SK-N-MC (cell line): ENCODE measurements around the gene IPO9.

Source experiments
- EZH2 ChIP-seq: fragments of 200-600 bp; sonication (generic); IDR thresholded peaks from one replicate; pipeline ENCODE4 v1.6.1; 2017; ENCODE audit warnings: antibody characterized with exemption
- FOXP2 ChIP-seq: optimal IDR thresholded peaks from 2 replicates; pipeline ENCODE3; 2011; ENCODE audit warnings: mild to moderate bottlenecking, moderate library complexity; ENCODE audit not compliant: insufficient read depth; ENCODE audit errors: extremely low read length, control extremely low read depth
- POLR2AphosphoS5 ChIP-seq: IDR thresholded peaks from 2 replicates; pipeline ENCODE4 v1.6.1; 2012; ENCODE audit warnings: mild to moderate bottlenecking, low read depth, low read length, borderline replicate concordance

DNA sequence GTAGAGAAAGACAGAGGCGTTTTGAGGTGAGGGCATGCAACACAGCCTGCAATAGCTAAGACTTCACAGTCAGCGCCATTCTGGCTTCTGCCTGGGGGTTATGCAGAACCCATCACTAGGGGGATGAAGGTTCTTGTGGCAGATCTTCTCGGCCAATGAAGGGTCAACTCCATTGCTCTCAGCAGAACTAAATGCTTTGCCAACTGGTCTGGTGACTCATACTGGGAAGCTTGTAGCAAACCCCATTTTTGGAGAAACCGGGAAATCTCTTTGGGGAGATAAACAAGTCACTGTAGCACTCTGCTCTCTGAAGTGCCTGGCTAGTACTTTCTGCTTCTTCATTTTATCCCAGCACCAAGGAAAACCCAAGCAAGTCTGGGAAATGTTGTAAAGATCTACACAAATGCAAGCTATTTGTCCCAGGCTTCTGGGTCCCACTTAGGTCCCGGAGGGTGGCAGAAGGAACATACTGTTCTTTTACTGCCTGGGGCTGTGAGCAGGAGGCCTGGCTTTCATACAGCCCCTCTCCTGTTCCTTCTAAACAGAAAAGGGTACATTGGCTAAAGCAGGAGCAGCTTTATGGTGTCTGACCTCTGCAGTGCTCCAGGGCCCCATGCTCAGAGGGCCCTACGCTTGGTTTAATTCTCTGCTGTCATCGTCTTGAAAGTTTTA is 88.5 kb downstream of the IPO9 start:
- TF ChIP-seq EZH2, result no peak
- TF ChIP-seq POLR2AphosphoS5, result no peak
- no peak for TF ChIP-seq FOXP2
